Measurements from ENCODE around the gene PTX4.

DNA sequence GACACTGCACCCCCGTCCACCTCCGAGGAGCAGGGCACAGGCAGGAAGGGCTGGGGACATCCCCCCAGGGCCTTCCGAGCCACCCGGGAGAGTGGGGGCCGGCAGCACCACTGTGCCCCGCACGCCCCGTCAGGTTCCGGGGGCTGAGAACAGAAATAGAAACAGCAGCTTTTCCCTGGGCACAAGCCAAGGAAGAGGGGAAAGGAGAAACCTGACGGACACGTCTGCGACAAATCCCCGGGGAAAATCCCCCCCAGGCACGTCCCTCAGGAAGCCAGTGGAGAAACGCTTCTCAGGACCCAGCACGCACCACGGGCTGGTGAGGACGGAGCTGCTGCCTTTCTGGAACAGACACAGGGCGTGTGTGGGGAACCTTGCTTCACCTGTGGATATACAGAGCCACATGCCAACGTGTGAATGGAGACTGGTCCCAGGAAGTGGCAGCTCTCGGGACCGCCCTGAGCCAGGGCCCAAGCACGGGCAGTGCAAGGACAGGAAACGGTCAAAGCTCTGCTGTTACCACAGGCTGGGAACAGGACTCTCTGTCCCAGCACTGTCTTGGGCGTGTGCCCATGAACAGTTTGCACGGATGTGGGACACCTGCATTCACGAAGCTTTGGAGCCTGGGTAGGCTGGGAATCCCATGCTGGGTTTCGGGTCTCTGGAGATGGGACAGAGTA lies 43.5 kb upstream of the PTX4 start:
- TF ChIP-seq CTCF (IDR thresholded peaks at IDR 0.05; ENCODE audit: insufficient read depth, low read length, poor library complexity, severe bottlenecking) (no peak), EZH2phosphoT487 (conservative IDR thresholded peaks at IDR 0.05; ENCODE audit: low read length) (no peak)

Data from SU-DHL-6 (cell line).